GM23248 (cell line): Measurements from ENCODE around the gene SUMF1. TPM values are rescaled to one million over a fixed set of nuclear protein-coding genes. Genes with fewer than 3 reads are reported as not detected.
A peak's percentile ranks its signal among the peaks of the same experiment; 100 is the strongest.

Experiments used
- DNase-seq: peaks from one replicate; pipeline ENCODE4 v3.0.0-alpha.2; 2015
- H2AFZ ChIP-seq: fragments of 200-600 bp; sonication (generic); 2 replicates; pipeline ENCODE4 v1.6.1; 2016; ENCODE audit warnings: antibody characterized with exemption
- H3F3A ChIP-seq: fragments of 200-600 bp; sonication (generic); 2 replicates; pipeline ENCODE4 v1.6.1; 2016; ENCODE audit warnings: mild to moderate bottlenecking, antibody characterized with exemption, mixed run types; ENCODE audit not compliant: insufficient read depth
- H3K27ac ChIP-seq: fragments of 200-600 bp; sonication (generic); 2 replicates; pipeline ENCODE4 v1.5.1; 2016; ENCODE audit warnings: mild to moderate bottlenecking
- H3K27me3 ChIP-seq: fragments of 200-600 bp; sonication (generic); replicated peaks from 2 replicates; pipeline ENCODE4 v1.6.1; 2016; ENCODE audit warnings: mild to moderate bottlenecking; ENCODE audit not compliant: insufficient read depth
- H3K36me3 ChIP-seq: fragments of 200-600 bp; sonication (generic); 2 replicates; pipeline ENCODE4 v1.6.1; 2016; ENCODE audit warnings: low read depth, mild to moderate bottlenecking
- H3K4me1 ChIP-seq: fragments of 200-600 bp; sonication (generic); 2 replicates; pipeline ENCODE4 v1.6.1; 2016; ENCODE audit warnings: mild to moderate bottlenecking; ENCODE audit not compliant: insufficient read depth
- H3K4me2 ChIP-seq: fragments of 200-600 bp; sonication (generic); one replicate; pipeline ENCODE4 v1.6.1; 2016; ENCODE audit warnings: mild to moderate bottlenecking; ENCODE audit not compliant: unreplicated experiment
- H3K4me3 ChIP-seq: fragments of 200-600 bp; sonication (generic); 2 replicates; pipeline ENCODE4 v1.5.1; 2016; ENCODE audit warnings: mild to moderate bottlenecking
- H3K79me2 ChIP-seq: fragments of 200-600 bp; sonication (generic); 2 replicates; pipeline ENCODE4 v1.6.1; 2016; ENCODE audit warnings: mild to moderate bottlenecking; ENCODE audit not compliant: insufficient read depth
- H3K9ac ChIP-seq: fragments of 200-600 bp; sonication (generic); 2 replicates; pipeline ENCODE4 v1.6.1; 2016; ENCODE audit warnings: mild to moderate bottlenecking
- H3K9me2 ChIP-seq: fragments of 200-600 bp; sonication (generic); 2 replicates; pipeline ENCODE4 v1.6.1; 2016; ENCODE audit warnings: mixed run types, mild to moderate bottlenecking, moderate library complexity; ENCODE audit not compliant: insufficient read depth
- H3K9me3 ChIP-seq: fragments of 200-600 bp; sonication (generic); one replicate; pipeline ENCODE4 v1.6.1; 2017; ENCODE audit warnings: low read depth
- H4K20me1 ChIP-seq: fragments of 200-600 bp; sonication (generic); 2 replicates; pipeline ENCODE4 v1.6.0; 2016; ENCODE audit not compliant: insufficient read depth
- EZH2 ChIP-seq: fragments of 200-600 bp; sonication (generic); IDR thresholded peaks from 2 replicates; pipeline ENCODE4 v1.6.1; 2018; ENCODE audit warnings: antibody characterized with exemption, mild to moderate bottlenecking; ENCODE audit not compliant: insufficient read depth, poor library complexity, severe bottlenecking
- EZH2phosphoT487 ChIP-seq: fragments of 200-600 bp; sonication (generic); IDR thresholded peaks from 2 replicates; pipeline ENCODE4 v1.6.1; 2018; ENCODE audit warnings: antibody characterized with exemption, moderate library complexity, mild to moderate bottlenecking, low read depth; ENCODE audit not compliant: insufficient read depth
- WGBS, 2 experiments: methylation state at CpG; one replicate each; pipeline ENCODE4 v1.1.6; 2015 to 2017; ENCODE audit warnings: low lambda C conversion rate in 2 of 2, low coverage in 1 of 2; ENCODE audit errors: missing lambda C conversion rate in 2 of 2; 5-methylcytosine and 5-hydroxymethylcytosine counted together
- in situ Hi-C: fragments of 300-500 bp; cut with MboI; formaldehyde crosslinking; loops from 2 replicates; pipeline ENCODE4 v1.15.0; 2020
- polyA plus RNA-seq: library from polyadenylated mRNA; unstranded; fragments of >200 nt; fragmentation: Nextera tagmentation; extraction: Ambion mirVana; gene quantifications from 2 replicates; pipeline ENCODE4 v1.2.1, GENCODE V29; 2016
- total RNA-seq: library from RNA; depleted of rRNA; stranded (reverse); fragments of >200 nt; shearing (Covaris generic); gene quantifications from 2 replicates; pipeline ENCODE4 v1.2.3, GENCODE V29; 2014

SUMF1 gene
- total and polyA plus RNA-seq, 2 experiments from 2014 or later: 55.3 to 88.1 TPM

DNA sequence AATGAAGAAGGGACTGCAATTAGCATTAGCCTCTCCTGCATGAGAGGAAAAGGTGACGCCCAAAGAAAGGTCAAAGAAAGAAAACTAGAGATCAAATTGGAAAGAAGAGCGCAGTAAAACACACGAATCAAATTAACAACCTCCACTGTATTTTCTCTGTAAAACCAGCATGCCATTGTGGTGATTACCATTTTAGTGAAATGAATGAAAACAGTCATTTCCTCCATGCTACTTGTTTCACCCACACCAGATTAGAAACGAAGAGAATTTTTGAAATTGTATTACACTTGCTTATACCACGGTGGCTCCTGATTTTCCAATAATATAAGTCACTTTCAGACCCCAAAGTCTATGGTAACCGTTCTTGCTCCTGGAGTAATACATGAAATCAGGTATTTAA, 71.6 kb downstream of the SUMF1 start:
- Histone ChIP-seq H3K79me2 (no peaks in the 10 kb centered on the region), H3K9ac (no peak overlapping the region), H3K4me2 (no peak overlapping the region), H3K36me3 (no peaks in the 10 kb centered on the region), H3K4me1 (peaks cover 3% of the 10 kb centered on the region; the same call in 1 of the 2 replicates), H3K9me3 (no peaks in the 10 kb centered on the region), H3K27me3 (no peaks in the 10 kb centered on the region), H3F3A (no peaks in the 10 kb centered on the region), H3K4me3 (no peak overlapping the region), H3K9me2 (no peaks in the 10 kb centered on the region), H2AFZ (no peak overlapping the region), H4K20me1 (no peaks in the 10 kb centered on the region), H3K27ac (no peak overlapping the region)
- DNase-seq: peak; percentile 21
- no peak for TF ChIP-seq EZH2
- TF ChIP-seq EZH2phosphoT487: no peak
- in situ Hi-C loops: no loop called here
- 90 to 96% methylated on average over 6 of the region's 6 CpGs for WGBS, 2 experiments

GRCh38 chr3:4394567-4394966, 72.5 kb downstream of the SUMF1 start:
- Histone ChIP-seq H3K9me3 (no peaks in the 10 kb centered on the region), H3K36me3 (no peaks in the 10 kb centered on the region), H3K27ac (no peak overlapping the region), H3K9ac (no peak overlapping the region), H2AFZ (no peak overlapping the region), H3F3A (no peaks in the 10 kb centered on the region), H3K4me3 (no peak overlapping the region), H3K27me3 (no peaks in the 10 kb centered on the region), H3K79me2 (no peaks in the 10 kb centered on the region), H3K4me1 (peaks cover 3% of the 10 kb centered on the region; the same call in 1 of the 2 replicates), H3K9me2 (no peaks in the 10 kb centered on the region), H4K20me1 (no peaks in the 10 kb centered on the region), H3K4me2 (no peak overlapping the region)
- DNase-seq: no peak
- TF ChIP-seq EZH2phosphoT487 (no peak), EZH2 (no peak)
- 91 to 96% methylated on average over 2 of the region's 2 CpGs for WGBS, 2 experiments
- in situ Hi-C loops: no loop called here

GRCh38 chr3:4394048-4394447, 73.0 kb downstream of the SUMF1 start:
- TF ChIP-seq EZH2phosphoT487 (no peak), EZH2 (no peak)

DNA sequence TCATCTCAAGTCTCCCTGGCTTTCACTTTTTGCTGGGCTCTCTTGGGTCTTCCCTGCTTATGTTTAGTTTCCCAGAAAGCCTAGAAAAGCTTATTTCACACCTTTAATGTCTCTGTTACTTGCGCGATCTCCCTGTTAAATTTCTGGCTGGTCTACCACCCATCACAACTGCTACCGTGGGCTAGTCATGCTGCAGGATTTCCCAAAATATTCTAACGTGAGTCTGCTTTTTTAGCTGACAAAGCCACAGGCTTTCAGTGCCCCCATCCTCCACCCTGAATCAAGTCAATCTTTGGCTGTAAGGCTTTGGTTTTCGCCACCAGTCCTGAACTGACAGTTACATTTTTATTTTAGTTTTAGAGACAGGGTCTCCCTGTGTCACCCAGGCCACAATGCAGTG, 74.1 kb downstream of the SUMF1 start:
- H3K9ac ChIP-seq: no peak overlapping the region
- in situ Hi-C loops: no loop called here
- no peaks in the 10 kb centered on the region for H3K9me2 ChIP-seq

More at GRCh38 chr3:4394048-4394447, 73.0 kb downstream of the SUMF1 start:
- Histone ChIP-seq H3K9me2 (no peaks in the 10 kb centered on the region), H3F3A (no peaks in the 10 kb centered on the region), H3K79me2 (no peaks in the 10 kb centered on the region), H2AFZ (no peak overlapping the region), H3K4me1 (peaks cover 3% of the 10 kb centered on the region; the same call in 1 of the 2 replicates), H3K9ac (no peak overlapping the region), H3K27me3 (no peaks in the 10 kb centered on the region), H3K4me3 (no peak overlapping the region), H3K27ac (no peak overlapping the region), H3K36me3 (no peaks in the 10 kb centered on the region), H3K4me2 (no peak overlapping the region), H4K20me1 (no peaks in the 10 kb centered on the region), H3K9me3 (no peaks in the 10 kb centered on the region)
- WGBS, 2 experiments: 74% methylated on average over 3 of the region's 3 CpGs
- DNase-seq: no peak
- in situ Hi-C loops: no loop called here

More for the DNA sequence above, 74.1 kb downstream of the SUMF1 start:
- no peaks in the 10 kb centered on the region for H3F3A ChIP-seq
- TF ChIP-seq EZH2 (no peak), EZH2phosphoT487 (no peak)
- H3K9me3 ChIP-seq: no peaks in the 10 kb centered on the region
- 93 to 99% methylated on average over 5 of the region's 5 CpGs for WGBS, 2 experiments
- no peak overlapping the region for H2AFZ ChIP-seq
- no peak overlapping the region for H3K27ac ChIP-seq
- 0 out of 2 replicates have a peak, but pooled peaks cover 2% of the 10 kb centered on the region for H4K20me1 ChIP-seq
- peaks cover 3% of the 10 kb centered on the region; the same call in 1 of the 2 replicates for H3K4me1 ChIP-seq
- no peak overlapping the region for H3K4me2 ChIP-seq
- H3K4me3 ChIP-seq: no peak overlapping the region
- H3K79me2 ChIP-seq: no peaks in the 10 kb centered on the region
- no peaks in the 10 kb centered on the region for H3K36me3 ChIP-seq
- DNase-seq: no peak
- H3K27me3 ChIP-seq: no peaks in the 10 kb centered on the region
